GM12873 (cell line): ENCODE data around the gene OXCT2.

ENCODE experiments used
- CTCF ChIP-seq: IDR thresholded peaks from 2 replicates; pipeline ENCODE4 v1.5.1; 2012; ENCODE audit warnings: low read depth, mild to moderate bottlenecking, moderate library complexity, low read length, control low read depth; ENCODE audit not compliant: insufficient read depth; ENCODE audit errors: missing control alignments

Gene OXCT2

GRCh38 chr1:39733161-39733560, 38.0 kb downstream of the OXCT2 start:
- TF ChIP-seq CTCF = no peak

- TF ChIP-seq CTCF = no peak
Measured at GRCh38 chr1:39732730-39733129, 38.4 kb downstream of the OXCT2 start.

GRCh38 chr1:39729842-39730241, 41.3 kb downstream of the OXCT2 start:
- no peak for TF ChIP-seq CTCF

- TF ChIP-seq CTCF = no peak
Measured at GRCh38 chr1:39729030-39729429, 42.1 kb downstream of the OXCT2 start.

GRCh38 chr1:39727932-39728317, 43.2 kb downstream of the OXCT2 start:
- TF ChIP-seq CTCF = no peak

GRCh38 chr1:39727221-39727931, 43.8 kb downstream of the OXCT2 start:
- TF ChIP-seq CTCF = no peak

GRCh38 chr1:39726600-39726999, 44.5 kb downstream of the OXCT2 start:
- no peak for TF ChIP-seq CTCF
